Activated naive CD8-positive, alpha-beta T cell treated with anti-CD3 and anti-CD28 coated beads, Interleukin-2, amount 50 U/mL, for 16 hours (primary cell): ENCODE data around the gene HES2.
"Not testable (repeated sequence)": the region's sequence is repeated elsewhere in the genome, so short reads cannot be mapped to it uniquely, and the experiment has no call there.

Experiments
- DNase-seq: peaks from one replicate; pipeline ENCODE4 v3.0.0-alpha.2; 2020; ENCODE audit warnings: low read depth, low spot score

HES2 gene

DNA sequence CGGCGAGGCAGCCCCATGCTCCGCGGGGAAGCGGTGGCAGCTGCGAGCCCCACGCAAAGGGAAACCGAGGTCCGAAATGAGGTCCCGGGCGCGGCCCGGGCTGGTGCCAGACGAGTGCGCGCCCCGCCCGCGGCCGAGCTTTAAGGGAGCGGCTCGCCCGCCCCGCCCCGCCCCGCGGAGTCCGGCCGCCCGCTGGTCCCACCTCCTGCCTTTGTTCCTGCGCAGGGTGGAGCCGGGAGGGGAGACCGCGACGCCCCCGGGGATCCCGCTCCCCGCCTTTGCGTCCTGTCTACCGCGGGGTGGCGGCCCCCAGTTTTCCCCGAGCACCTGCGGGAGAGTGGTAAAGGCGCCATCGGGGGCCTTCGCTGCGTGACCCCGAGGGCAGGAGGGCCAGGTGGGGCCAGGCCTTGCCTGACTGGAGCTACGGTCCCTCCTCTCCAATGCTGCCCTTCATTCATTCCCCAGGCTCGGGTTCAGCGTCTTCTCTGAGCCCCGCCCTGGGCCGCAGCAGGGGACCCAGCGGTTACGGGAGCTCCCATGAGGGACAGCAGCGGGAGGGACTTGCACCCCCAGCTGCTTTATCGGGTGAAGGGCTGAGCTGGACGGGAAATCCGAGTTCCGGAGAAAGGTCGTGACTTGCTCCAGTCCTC, at the start of gene HES2:
HES2 (minus strand) TSS at position 116 of the 650 bp plus-strand sequence; CDS start at position 17, 99 bp downstream.
- DNase-seq = no peak

- DNase-seq = no peak
Observed at GRCh38 chr1:6468729-6469461, 49.2 kb upstream of the HES2 start.

- DNase-seq = no peak
Observed at GRCh38 chr1:6467744-6468688, 48.3 kb upstream of the HES2 start.

- no peak for DNase-seq
Observed at GRCh38 chr1:6467224-6467623, 47.5 kb upstream of the HES2 start.

DNA sequence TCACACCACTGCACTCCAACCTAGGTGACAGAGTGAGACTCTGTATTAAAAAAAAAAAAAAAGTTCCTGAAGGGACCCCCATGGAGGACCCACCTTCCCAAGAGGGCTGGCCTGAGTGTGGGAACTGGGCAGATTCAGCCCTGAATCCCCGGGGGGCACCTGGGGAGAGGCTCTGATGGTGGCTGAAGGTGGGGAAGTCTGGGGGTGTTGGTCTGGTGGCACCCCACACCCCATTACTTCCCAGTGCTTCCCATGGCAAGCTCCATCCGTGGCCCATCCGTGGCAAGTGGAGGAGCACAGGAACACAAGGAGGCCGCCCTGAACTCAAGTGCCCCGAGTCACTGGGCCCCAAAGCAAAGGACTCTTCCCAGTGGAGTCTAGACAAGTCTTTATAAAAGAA, 47.0 kb upstream of the HES2 start:
- no peak for DNase-seq

DNA sequence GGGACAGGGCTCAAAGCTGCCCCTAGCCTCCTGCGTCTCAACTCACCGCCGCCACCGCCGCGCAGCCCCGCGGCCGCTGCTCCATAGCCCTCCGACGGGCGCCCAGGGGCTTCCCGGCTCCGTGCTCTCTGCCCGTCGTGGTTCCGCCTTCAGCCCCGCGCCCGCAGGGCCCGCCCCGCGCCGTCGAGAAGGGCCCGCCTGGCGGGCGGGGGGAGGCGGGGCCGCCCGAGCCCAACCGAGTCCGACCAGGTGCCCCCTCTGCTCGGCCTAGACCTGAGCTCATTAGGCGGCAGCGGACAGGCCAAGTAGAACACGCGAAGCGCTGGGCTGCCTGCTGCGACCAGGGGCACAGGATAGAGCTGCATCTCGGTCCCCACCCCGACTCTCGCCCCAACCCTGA, 46.3 kb upstream of the HES2 start, which contains the start of gene TNFRSF25:
TNFRSF25 (minus strand) TSS at position 151 of the 400 bp plus-strand sequence; CDS start at position 85, 66 bp downstream.
- DNase-seq = peak; percentile 32

DNA sequence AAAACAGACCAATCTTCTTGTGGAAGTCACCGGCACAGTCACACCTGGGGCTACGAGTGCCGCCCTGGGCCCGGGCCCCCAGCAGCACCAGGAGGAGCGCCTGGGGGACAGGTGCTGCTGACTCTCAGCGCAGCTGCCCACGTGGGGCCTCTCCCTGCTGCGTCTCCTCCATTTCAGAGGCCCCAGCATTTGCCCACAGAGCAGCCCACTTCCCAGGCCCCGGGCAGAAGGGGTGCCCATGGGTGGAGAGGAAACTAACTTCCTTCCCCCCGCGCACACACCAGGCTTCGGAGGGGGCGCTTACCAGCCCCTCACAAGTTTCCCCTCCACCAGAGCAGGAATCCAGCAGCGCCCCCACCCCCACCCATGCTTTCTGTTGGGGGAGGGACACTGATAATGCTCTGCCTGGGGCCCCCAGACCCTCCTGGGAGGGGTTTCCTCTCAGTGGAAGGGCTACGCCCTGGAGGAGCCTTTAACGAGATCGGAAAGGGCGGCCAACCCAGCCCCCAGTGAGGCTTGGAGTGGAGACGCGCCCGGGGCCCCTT, 45.8 kb upstream of the HES2 start:
- DNase-seq = peak; percentile 7

- DNase-seq = no peak
Observed at GRCh38 chr1:6464915-6465314, 45.2 kb upstream of the HES2 start.

GRCh38 chr1:6464514-6464836, 44.8 kb upstream of the HES2 start:
- DNase-seq = no peak

DNA sequence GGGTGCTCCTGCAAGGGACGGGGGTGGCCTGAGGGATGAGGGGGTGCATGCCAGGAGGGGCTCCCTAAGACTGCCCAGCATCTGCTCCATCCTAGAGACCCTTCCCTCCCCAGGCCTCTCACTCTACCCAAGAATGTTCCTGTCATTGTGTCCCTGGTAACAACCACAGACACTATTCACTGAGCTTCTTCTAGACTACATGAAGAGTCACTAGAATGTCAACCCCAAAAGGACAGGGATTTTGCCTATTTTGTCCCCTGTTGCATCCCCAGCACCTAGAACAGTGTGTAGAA, 43.3 kb upstream of the HES2 start:
- DNase-seq = no peak

- DNase-seq = no peak
Observed at GRCh38 chr1:6462412-6463119, 42.8 kb upstream of the HES2 start.

- DNase-seq = no peak
Observed at GRCh38 chr1:6461538-6462411, 42.1 kb upstream of the HES2 start.

DNA sequence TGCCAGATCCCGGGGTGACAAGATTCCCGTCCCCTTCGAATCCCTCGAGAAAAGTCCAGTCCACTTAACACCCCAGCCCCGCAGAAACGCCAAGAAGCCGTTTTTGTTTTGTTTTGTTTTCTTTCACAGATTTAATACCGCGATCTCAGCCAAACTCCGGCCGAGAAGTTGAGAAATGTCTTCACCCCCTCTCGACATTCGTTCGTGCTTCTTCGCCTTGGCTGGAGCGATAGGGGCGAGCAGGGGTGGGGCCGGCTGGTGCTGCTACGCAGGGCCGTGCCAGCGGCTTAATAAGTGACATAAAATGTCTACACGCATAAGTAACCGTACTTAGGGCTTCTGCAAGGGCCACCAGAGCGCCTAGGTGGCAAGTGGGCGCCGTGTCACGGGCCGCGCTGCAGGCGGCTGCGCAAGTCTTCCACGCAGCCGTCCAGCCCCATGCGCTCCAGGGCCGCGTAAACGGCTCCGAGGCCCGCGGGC, 41.4 kb upstream of the HES2 start:
- DNase-seq = no peak

GRCh38 chr1:6460301-6461050, 40.8 kb upstream of the HES2 start:
- DNase-seq = peak; percentile 48

DNA sequence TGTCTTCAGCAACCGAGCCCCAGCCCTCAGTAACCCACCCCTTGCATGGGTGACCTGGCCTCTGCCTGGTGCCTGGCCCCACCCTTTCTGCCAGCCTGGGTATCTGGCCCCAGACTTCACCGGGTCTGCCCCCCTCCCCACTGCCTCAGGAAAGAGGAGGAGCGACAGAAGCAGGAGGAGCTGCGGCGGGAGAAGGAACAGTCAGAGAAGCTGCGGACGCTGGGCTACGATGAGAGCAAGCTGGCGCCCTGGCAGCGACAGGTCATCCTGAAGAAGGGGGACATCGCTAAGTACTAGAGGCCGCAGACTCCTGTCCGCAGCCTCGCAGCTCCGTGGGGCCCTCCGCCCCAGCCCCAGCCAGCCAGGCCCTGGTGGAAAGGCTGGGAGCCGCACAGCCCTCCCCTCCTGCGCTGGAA, 40.1 kb upstream of the HES2 start:
- no peak for DNase-seq

DNA sequence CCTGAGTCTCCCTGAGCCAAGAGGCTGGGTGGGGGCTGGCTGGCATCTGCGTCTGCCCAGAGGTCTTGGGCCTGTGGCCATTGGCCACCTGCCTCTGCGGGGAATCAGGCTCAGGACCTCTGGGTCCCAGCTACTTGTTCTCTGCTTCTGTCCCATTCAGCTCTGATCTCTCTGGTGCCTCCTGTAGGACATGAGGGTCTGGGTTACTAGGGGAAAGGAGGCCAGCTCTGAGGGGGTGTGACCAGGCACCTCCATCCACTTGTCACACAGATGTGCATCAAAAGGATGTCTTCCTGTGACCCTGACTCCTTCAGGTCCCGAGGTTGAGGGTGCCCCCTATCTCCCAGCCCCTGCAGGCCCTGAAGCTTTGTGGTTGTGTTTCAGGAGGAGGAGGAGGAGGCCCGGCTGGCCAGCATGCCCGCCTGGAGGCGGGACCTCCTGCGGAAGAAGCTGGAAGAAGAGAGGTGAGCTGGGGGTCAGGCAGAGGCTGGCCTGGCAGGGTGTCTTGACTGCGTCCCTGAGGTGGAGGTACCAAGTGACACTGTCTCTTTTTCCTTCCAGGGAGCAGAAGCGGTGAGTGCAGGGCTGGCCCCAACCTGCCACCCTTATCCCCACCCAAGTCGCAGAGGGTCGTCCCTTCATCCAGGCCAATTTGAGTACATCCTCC, 37.2 kb upstream of the HES2 start:
- DNase-seq = no peak

DNA sequence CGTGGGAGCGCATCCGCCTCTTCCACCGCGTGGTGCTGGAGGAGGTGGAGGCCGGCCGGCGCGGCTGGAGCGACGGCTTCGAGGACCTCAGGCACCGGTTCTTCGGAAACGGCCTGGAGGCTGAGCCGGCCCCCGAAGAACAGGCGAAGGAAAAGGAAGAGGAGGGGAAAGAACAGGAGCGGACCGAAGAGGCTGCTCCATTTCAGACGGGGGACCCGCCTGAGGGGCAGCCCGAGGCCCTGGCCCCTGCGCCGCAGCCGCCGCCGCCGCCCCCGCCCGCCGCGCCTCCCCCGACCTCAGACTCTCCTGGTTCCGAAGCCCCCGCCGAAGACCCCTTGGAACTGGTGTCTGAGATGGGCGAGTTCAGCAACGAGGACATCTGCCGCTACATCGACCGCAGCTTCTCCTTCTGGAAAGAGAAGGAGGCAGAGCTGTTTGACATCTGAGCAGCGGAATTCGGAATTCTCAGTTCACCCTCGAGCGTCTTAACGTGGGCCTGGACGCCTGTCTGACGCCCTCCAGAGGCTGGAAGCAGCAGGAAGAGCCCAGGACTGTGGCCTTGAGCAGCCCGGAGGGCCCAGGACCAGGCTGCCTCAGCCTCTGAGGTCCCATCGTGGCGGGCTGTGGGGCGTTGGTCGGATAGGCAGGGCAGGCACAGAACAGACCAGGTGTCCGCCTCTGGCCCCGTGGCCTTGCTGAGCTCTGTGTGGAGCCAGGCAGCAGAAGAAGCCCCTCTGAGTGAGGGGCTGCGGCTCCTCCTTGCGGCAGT, 36.2 kb upstream of the HES2 start:
- DNase-seq = not testable (repeated sequence)
